Measurements from ENCODE around the gene CREB5.

The CREB5 gene

DNA sequence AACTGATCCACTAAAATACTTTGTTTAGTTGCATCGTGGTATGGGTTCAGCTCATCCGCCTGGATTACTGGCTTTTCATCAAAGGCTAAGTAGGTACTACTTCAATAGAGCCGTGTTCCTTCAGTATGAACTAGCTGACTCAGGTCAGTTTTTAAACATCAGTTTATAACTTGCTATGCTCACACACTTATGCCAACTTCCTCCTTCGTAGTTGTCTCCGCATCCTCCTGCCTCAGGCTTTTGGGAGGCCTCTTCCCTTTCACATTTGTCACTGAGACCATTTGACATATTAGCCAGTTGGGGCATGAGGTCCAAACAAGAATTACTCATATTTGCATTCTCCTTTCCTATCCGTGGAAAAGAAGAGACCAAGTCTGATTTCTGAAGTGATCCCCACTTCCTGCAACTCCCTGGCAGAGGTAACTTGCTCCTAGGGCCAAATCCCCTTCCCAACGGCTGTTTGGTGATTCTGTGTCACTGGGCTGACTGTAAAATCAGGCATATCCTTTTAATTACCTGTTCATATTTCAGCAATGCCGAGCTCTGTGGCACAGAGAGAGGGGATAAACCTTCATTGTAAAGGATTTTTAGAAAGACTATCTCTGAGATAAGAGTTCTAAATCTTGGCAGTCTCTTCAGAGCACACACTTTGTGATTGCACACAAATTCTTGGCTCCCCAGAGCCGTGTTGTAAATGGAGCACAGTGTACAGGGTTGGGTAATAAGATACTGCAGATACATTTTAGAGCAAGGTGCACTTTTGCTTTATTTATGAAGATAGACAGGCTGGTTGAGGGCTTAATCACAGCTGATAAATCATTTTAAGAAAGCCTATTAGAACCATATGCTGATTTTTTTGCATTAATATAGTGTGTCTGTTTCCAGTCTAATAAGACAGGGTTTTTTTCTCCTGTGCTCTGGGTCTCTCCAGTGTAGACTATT is 108.0 kb downstream of the CREB5 start:
- no peak overlapping the region for H3K4me3 ChIP-seq (replicated peaks; ENCODE audit: low read depth, low read length)
- no peak for DNase-seq (ENCODE audit: extremely low read depth, low read depth)
- TF ChIP-seq, protein P1, sequence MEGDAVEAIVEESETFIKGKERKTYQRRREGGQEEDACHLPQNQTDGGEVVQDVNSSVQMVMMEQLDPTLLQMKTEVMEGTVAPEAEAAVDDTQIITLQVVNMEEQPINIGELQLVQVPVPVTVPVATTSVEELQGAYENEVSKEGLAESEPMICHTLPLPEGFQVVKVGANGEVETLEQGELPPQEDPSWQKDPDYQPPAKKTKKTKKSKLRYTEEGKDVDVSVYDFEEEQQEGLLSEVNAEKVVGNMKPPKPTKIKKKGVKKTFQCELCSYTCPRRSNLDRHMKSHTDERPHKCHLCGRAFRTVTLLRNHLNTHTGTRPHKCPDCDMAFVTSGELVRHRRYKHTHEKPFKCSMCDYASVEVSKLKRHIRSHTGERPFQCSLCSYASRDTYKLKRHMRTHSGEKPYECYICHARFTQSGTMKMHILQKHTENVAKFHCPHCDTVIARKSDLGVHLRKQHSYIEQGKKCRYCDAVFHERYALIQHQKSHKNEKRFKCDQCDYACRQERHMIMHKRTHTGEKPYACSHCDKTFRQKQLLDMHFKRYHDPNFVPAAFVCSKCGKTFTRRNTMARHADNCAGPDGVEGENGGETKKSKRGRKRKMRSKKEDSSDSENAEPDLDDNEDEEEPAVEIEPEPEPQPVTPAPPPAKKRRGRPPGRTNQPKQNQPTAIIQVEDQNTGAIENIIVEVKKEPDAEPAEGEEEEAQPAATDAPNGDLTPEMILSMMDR (IDR thresholded peaks at IDR 0.05; ENCODE audit: low read depth, low read length, missing control alignments), result no peak

DNA sequence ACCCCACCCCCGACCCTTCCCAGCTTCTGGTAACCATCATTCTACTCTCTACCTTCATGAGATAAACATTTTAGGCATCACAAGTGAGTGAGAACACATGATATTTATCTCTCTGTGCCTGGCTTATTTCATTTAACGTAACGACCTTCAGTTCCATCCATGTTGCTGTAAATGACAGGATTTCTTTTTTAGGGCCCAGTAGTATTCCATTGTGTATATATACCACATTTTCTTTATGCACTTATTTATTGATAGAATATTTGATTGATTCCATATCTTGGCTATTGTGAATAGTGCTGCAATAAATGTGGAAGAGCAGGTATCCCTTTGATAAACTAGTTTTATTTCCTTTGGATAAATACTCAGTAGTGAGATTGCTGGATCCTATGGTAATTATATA is 112.7 kb downstream of the CREB5 start:
- TF ChIP-seq, protein P1 (IDR thresholded peaks at IDR 0.05; ENCODE audit: low read depth, low read length, missing control alignments), result no peak
- H3K4me3 ChIP-seq (replicated peaks; ENCODE audit: low read depth, low read length), result no peak overlapping the region
- DNase-seq (ENCODE audit: extremely low read depth, low read depth), result no peak

DNA sequence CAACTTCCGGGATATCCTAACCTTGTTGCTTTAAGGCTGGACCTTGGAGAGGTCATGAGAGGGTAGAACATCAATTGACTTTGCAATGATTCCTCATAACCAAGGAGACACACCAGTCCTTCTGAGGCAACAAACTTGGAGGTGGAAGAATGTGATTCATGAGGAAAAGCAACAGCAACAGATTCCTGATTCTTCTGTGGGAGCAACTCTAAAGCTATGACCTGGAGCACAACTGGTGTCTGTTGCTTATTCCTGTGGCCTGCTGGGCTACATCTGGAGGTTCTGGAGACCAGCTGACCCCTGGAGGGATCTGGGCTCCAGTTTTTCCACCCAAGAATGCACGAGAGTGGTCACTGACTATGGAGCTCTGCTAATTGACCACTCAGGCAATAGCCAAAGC is 116.6 kb downstream of the CREB5 start:
- DNase-seq (ENCODE audit: extremely low read depth, low read depth), result no peak
- TF ChIP-seq, protein P1 (IDR thresholded peaks at IDR 0.05; ENCODE audit: low read depth, low read length, missing control alignments), result no peak
- H3K4me3 ChIP-seq (replicated peaks; ENCODE audit: low read depth, low read length), result no peak overlapping the region

DNA sequence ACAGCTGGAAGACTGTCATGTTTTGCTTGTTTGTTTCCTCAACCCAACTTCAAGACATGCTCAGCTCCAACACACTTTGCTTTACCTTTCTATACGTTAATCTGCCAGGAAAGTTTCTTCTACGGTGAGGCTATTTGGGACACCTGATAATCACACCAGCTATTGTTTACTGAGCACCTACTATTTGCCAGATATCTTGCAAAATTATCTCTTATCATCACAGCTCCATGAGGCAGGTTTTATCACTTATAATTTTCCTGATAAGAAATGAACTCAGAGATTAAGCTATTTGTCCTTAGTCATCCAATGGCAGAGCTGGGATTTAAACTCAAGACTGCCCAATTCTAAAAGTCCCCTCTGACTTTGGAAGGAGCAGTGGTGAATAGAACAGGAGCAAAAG is 117.4 kb downstream of the CREB5 start:
- H3K4me3 ChIP-seq (replicated peaks; ENCODE audit: low read depth, low read length), result no peak overlapping the region
- no peak for DNase-seq (ENCODE audit: extremely low read depth, low read depth)
- TF ChIP-seq, protein P1 (IDR thresholded peaks at IDR 0.05; ENCODE audit: low read depth, low read length, missing control alignments), result no peak

DNA sequence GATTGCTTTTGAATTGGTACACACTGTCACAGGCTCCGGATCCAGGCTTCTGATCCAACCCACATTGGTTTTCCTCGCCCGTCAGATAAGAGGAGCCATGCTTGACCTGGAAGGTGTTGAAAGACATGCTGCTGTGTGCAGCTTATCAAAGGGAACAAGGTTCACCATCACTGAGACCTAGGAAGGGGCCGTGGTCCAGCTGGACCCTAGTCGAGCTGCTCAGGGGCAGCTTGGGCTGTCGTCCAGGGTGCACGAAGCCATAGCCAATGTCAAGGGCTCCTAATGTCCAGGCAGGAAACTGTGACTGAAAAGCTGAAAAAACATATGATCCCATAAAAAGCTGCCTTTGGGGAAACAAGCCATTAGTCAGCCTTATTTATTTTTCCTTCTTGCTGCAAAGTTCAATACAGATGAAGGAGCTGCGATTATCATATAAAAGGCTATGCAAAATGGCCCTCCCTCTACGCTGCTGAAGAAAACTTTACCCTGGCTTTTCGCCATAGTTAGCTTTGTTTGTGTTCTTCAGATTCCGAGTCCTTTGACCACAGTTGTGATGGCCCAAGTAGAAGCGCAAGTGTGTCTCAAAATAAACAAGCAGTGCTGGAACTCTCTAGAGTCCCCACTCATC is 118.0 kb downstream of the CREB5 start:
- no peak for DNase-seq (ENCODE audit: extremely low read depth, low read depth)
- TF ChIP-seq, protein P1 (IDR thresholded peaks at IDR 0.05; ENCODE audit: low read depth, low read length, missing control alignments), result no peak
- no peak overlapping the region for H3K4me3 ChIP-seq (replicated peaks; ENCODE audit: low read depth, low read length)

DNA sequence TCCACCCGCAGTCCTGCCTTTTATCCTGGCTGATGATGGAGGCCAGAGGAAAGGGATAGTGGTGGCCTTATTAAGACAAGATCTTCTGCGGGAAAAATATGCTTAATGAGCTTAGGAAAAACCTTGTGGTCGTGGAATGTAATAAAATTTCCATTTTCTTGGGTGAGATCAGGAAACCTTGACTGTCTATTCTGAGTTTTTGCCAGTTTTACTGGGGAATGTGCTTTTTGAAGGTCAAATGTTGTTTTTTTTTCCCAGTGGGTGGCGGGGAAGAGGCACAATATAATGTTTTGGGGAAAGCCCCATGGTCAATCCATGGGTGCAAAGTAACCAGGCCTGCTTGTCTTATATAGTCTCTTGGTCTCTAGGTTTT is 118.5 kb downstream of the CREB5 start:
- no peak overlapping the region for H3K4me3 ChIP-seq (replicated peaks; ENCODE audit: low read depth, low read length)
- DNase-seq (ENCODE audit: extremely low read depth, low read depth), result no peak

More for the DNA sequence above, 118.5 kb downstream of the CREB5 start:
- TF ChIP-seq, protein P1 (IDR thresholded peaks at IDR 0.05; ENCODE audit: low read depth, low read length, missing control alignments), result no peak

All from HFF-Myc (cell line).